ENCODE measurements around the gene CLEC4A. TPM values are rescaled to one million over a fixed set of nuclear protein-coding genes. Genes with fewer than 3 reads are reported as not detected.
A peak's percentile ranks its signal among the peaks of the same experiment; 100 is the strongest.
"Not testable (repeated sequence)": the region's sequence is repeated elsewhere in the genome, so short reads cannot be mapped to it uniquely, and the experiment has no call there.

The CLEC4A gene
- total RNA-seq (2014; rRNA removed; shearing (Covaris generic)) = not detected in 2 replicates
- 0.21 and 0.79 TPM in 2 replicates for polyA plus RNA-seq (2014; cell fraction: nucleus; rRNA removed)

DNA sequence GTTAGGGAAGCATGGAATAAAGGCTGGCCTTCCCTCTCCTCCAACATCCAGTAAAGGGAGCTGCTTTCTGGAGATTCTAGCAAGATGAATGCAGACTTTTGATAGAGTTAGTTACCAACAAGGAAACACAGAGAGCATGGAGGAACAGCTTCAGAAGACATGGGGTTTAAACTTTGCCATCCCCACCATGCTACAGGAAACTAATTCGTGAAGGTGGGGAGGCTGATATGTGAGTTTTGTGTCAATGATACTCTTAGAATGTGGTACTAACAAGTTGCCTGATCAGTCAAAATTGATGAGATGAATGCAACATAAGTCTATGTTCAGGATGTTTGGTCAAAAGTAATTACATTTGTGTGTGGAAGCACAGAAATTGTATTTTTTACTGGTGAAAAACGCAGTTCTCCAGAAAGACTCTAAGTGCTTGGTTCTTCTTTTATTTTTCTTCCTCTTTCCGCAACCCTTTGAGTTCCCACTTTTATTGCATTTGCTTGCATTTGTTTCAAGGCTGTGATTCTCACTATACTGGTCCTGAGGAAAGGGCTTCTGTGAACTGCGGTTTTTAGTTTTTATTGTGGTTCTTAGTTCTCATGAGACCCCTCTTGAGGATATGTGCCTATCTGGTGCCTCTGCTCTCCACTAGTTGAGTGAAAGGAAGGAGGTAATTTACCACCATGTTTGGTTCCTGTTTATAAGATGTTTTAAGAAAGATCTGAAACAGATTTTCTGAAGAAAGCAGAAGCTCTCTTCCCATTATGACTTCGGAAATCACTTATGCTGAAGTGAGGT lies at the start of gene CLEC4A:
Gene CLEC4A (plus strand): TSS at position 494 of the 789 bp plus-strand sequence. CDS start 262 bp downstream, at position 756.
- no peak for DNase-seq (ENCODE audit: extremely low read depth, low read depth)

DNA sequence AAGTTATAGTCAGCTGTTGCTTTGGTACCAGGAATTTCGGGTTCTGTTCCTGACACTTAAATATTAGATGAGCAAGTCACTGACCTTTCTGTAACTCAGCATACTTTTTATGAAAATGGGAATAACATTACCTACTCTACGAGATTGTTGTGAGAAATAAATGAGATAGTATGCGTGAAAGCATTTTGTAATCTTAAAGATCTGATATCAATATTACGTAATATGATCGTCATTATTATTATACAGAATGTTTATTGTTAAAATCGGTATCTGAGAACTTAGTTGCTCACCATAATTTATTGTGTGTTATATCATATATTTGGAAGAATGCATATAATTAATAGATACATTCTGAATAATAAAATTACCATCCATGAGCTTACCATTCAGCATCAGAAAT lies 47.5 kb upstream of the CLEC4A start:
- no peak for DNase-seq (ENCODE audit: extremely low read depth, low read depth)

DNA sequence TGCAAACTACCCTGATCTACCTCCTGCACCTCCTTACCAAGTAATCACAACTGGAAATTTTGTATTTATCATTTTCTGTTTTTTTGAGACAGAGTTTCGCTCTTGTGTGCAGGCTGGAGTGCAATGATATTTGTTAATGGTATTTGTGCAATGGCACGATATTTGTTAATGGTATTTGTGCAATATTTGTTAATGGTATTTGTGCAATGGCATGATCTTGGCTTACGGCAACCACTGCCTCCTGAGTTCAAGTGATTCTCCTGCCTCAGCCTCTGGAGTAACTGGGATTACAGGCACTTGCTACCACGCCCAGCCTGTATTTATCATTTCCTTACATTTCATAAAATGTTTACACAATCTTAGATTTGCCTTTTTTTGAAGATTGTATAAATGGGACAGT lies 47.1 kb upstream of the CLEC4A start:
- DNase-seq (ENCODE audit: extremely low read depth, low read depth) = no peak

DNA sequence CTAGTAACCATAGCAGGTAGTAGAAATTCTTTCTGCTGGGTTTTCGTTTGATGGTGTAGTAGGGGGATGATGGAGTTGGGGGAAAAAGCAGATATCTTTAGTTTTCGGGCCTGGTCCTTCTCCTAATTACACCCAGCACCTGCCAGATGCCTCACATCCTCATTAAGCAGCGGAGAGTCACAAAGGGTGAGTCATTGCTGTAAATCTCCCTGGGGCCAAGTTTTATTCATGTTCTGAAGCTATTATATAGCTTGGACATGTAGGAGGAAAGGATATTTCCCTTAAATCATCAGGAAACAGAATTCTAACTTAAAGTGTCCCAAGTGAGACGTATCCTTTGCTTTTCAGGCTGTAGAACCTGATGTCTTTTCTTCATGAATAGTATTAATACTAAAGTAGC lies 46.2 kb upstream of the CLEC4A start:
- DNase-seq (ENCODE audit: extremely low read depth, low read depth) = no peak

DNA sequence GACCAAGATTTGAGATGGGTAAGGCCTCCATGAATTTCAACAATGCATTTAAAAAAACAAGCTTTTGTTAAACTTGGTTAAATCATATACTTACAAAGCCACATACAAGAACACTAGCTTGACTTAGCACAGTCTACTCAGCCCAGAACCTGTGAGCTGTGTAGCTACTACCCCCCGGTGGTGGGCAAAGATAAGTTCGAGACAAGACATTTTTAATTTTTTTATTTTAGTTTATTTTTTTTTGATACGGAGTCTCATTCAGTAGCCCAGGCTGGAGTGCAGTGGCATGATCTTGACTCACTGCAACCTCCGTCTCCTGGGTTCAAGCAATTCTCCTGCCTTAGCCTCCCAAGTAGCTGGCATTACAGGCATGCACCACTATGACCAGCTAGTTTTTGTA lies 45.0 kb upstream of the CLEC4A start:
- no peak for DNase-seq (ENCODE audit: extremely low read depth, low read depth)

DNA sequence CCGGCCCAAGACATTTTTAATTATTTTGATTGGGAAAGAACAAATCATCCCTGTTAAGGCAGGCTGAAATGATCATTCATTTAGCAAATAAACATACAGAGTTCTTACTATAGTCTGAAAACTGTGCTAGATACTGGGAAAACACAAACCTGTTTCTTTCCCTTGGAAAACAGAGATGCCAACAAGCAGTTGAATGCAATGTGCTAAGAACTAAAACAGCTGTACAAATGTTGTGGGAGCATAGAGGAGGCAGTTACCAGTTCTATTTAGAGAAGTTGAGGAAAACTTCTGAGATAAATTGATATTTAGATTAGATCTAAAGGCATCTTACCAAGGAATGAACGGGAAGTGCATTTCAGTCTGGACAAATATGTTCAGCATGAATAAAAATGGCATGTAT lies 44.5 kb upstream of the CLEC4A start:
- no peak for DNase-seq (ENCODE audit: extremely low read depth, low read depth)

DNA sequence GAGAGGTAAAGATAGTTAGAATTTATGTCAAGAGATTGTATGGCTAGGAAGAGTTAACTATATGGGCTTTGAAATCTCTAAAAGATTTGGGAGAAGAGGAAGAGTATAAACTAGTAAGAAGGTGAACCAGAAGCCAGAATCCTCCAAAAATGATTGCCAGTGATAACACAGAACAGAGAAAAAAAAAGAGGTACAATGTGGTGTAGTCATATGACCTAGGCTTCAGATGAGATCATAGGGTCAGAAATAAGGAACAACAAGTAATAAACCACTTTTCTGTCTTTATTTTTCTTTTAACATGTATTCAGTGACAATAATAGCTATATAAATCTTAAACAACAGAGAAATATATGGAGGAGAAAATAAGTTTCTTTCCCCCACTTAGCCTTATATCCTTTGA lies 43.3 kb upstream of the CLEC4A start:
- DNase-seq (ENCODE audit: extremely low read depth, low read depth) = no peak

DNA sequence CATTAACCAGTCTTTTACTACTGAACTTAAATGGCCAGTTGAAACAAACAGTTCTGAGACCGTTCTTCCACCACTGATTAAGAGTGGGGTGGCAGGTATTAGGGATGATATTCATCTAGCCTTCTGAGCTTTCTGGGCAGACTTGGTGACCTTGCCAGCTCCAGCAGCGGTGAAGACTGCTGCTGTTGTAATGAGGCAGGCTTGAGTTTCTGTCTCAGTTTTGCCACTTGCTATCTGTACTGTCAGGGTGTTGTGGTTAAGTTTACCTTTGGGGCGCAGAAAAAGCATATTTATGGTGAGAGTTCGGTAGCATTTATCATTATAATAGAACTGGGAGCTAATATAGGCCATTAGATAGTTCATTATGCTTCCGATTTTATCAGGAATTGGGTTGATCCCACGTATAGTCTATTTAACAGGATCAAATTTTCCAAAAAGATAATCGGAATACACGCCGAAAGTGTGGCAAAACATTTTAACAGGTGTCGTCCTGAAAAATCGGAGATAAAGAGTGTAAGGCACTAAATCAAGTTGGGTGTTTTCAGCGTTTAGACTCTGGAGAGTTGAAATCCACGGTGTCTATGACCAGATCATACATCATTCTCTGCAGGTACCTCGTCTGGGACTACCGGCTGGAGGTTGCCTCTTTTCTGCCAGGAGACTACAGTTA lies 42.0 kb upstream of the CLEC4A start:
- no peak for DNase-seq (ENCODE audit: extremely low read depth, low read depth)

DNA sequence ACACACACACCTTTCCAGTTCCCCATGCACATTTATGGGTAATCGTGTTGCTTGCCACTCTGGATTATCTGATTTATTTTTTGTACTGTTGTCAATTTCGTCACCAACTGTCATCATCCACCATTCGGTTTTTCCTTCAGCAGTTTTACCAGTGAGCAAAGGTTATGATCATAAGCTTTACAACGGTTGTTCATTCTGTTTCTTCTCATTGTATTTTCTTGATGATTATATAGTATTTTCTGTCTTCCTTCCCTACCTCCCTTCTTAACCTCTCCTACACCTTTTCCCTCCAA lies 40.7 kb upstream of the CLEC4A start:
- no peak for DNase-seq (ENCODE audit: extremely low read depth, low read depth)

DNA sequence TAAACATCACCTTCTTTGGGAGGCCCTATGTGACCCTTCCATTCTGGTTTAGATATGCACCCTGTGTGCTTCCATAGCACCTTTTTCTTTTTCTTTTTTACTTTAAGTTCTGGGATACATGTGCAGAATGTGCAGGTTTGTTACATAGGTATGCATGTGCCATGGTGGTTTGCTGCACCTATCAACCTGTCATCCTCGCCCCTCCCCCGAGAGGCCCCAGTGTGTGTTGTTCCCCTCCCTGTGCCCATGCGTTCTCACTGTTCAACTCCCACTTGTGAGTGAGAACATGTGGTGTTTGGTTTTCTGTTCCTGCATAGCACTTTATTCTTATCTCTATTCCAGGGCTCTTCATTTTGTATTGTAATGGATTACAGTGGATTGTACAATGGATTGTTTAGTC lies 39.1 kb upstream of the CLEC4A start:
- DNase-seq (ENCODE audit: extremely low read depth, low read depth) = not testable (repeated sequence)

DNA sequence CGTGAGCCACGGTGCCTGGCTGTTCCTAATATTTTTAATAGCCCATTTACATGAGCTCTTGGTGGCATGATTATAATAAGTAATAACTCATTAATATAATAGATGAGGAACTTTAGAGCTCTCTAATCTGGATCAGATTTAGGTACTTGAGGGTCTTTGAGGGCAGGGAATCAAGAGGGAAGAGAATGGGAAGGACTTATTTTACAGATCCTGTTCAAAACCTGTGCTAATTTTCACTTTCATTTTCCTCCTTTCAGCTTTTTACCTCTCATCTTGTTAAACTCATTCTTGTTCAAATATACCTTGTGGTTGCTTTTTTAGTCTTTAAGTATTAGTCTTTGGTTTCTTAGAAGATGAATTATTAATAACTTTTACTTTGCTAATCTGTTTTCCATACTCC lies 35.8 kb upstream of the CLEC4A start:
- DNase-seq (ENCODE audit: extremely low read depth, low read depth) = no peak

DNA sequence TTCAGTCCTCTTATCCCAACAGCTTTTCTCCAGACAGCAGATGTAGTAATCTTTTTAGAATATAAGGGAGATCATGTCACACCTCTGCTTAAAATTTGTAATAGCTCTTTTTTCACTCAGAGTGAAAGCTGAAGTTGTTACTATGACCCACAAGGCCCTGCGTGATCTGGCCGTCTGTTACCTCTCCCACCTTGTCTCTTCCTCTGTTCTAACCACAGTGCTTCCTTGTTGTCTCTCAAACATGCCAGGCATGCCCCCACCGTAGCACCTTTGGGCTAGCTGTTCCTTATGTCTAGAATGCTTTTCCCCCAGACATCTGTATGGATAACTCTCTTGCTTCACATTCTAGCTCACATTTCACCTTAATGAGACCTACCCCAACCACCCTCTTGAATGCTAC lies 34.8 kb upstream of the CLEC4A start:
- DNase-seq (ENCODE audit: extremely low read depth, low read depth) = no peak

DNA sequence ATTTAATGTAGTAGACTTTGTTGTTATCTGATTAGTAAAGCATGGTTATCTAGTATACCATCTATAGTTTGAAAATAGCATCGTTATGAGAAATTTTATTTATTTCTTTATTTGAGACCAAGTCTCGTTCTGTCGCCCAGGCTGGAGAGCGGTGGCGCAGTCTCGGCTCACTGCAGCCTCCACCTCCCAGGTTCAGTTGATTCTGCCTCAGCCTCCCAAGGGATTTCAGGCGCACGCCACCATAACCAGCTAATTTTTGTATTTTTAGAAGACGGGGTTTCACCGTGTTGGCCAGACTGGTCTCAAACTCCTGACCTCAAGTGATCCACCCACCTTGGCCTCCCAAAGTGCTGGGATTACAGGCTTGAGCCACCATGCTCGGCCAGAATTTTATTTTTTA lies 34.1 kb upstream of the CLEC4A start:
- not testable (repeated sequence) for DNase-seq (ENCODE audit: extremely low read depth, low read depth)

DNA sequence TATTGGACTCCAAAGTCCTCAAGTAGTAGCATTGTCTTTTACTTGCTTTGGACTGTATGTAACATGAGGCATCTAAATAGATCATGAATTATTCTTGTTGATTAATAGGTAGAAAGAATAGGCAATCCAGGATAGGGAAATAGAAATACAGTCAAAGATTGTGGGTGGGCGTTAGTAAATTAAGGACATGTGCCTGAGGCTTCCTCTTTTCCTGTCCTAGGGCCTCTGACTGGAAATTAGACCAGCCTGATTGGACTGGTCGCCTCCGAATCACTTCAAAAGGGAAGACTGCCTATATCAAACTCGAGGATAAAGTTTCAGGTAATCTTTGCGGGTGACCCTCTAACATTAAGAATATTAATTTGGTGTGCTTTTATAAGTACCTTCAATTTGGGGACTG lies 33.7 kb upstream of the CLEC4A start:
- DNase-seq (ENCODE audit: extremely low read depth, low read depth) = no peak

DNA sequence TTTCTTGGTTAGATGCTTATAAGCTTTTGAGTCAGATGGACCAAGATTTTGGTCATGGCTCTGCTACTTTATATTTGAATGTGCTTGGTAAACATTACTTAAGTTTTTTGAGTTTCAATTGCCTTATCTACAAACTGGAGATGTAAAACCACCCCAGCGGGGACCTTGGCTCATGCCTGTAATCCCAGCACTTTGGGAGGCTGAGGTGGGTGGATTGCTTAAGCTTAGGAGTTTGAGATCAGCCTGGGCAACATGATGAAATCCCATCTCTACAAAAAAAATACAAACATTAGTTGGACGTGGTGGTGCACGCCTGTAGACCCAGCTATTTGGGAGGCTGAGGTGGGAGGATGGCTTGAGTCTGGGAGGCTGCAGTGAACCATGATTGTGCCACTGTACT lies 30.1 kb upstream of the CLEC4A start:
- no peak for DNase-seq (ENCODE audit: extremely low read depth, low read depth)

DNA sequence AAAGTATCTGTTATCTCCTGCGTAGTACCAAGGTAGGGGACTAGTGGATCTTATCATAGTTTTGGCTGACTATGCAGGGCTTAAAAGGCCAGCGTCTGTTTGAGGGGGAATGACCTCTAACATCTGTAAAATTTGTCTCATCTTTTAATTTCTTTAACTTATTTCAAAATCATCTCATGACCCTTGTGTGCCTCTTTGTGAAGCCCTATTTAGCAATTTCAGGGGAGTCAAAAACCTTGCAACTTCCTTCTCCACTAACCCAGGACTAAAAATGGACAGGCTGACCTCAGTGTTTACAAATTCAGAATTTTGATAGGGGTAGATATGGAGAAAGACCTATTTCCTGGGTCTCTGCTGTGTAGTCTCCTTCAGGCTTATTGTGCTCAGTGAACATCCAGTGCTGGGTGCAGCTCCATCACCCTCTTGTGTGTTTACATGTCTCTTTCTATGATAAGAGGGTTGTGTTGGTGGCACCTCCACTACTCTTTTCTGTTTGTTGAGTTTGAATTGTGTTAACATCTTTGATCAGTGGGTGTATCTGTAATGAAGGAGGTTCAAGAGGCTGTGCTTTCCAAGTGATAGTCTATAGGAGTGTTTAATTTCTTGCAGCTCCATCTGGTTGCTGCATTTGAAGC lies 27.0 kb upstream of the CLEC4A start:
- no peak for DNase-seq (ENCODE audit: extremely low read depth, low read depth)

DNA sequence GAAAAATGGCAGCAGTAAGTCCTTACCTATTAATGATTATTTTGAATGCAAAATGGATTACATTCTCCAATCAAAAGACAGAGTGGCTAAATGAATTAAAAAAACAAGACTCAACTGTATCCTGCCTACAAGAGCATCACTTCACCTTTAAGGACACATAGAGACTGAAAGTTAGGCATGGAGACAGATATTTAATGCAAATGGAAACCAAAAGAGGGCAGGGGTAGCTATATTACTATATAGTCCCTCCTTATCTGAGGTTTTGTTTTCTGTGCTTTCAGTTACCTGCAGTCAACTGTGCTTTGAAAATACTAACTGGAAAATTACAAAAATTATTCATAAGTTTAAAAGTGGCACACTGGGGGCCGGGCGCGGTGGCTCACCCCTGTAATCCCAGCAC lies 24.2 kb upstream of the CLEC4A start:
- no peak for DNase-seq (ENCODE audit: extremely low read depth, low read depth)

DNA sequence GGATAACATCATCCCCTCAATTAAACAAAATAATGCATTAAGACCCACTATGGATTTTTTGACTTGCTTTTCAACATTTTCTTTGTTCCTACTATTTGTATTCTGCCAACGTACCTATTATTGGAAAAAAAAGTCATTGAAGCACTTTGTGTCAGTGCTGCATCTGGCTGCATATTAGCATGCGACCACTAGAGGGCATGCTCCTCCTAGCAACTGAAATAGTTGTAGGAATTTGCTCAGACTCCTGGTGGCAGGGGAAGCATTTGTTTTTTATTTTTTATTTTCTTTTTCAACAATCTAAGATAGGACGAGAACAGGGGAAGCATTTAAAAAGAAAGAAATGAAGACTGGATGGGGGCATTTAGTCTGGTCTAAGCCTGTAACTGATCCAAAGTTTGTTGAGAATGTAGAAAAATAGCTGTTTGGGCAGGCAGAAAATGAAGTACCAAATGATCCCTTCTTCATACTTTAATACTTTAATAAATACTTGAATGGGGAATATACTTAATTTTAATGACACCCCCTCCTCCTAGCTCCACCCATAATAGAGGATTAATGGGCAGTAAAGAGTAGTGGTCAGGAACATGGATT lies 14.5 kb upstream of the CLEC4A start:
- DNase-seq (ENCODE audit: extremely low read depth, low read depth) = peak; percentile 58

DNA sequence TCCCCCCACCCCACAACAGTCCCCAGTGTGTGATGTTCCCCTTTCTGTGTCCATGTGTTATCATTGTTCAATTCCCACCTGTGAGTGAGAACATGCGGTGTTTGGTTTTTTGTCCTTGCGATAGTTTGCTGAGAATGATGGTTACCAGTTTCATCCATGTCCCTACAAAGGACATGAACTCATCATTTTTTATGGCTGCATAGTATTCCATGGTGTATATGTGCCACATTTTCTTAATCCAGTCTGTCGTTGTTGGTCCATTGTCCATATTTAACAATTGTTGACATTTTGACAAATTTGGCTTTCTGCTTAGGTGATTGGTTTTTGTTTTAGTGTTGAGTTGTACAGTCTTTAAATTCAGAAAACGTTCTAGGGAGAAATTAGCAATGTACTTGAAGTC lies 10.3 kb upstream of the CLEC4A start:
- DNase-seq (ENCODE audit: extremely low read depth, low read depth) = not testable (repeated sequence)

DNA sequence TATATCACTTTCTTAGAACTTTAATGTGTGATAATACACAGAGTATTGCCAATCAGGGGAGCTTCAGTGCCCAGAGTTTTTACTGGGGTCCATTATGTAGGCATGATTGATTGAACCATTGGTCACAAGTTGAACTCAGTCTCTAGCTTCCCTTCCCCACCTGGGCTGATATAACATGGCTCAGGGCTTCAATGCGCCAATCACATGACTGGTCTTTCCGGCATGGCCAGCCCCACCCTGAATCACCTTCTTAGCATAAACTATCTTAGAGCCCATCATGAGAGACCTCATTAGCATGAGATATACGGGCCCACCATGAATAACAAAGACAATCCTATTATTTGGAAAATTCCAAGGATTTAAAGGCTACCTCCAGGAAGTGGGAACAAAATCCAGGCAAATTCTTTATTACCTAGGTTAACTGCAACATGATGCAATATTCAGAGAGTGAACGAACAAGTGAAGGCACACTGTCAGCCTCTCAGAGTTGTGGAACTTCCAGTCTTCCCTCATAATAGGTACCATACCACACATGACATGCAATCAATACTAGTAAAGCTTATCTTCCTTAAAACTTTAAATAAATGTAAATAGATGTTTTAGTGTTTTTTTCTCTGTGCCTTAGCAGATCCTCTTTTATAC lies 3.2 kb upstream of the CLEC4A start:
- DNase-seq (ENCODE audit: extremely low read depth, low read depth) = no peak

DNA sequence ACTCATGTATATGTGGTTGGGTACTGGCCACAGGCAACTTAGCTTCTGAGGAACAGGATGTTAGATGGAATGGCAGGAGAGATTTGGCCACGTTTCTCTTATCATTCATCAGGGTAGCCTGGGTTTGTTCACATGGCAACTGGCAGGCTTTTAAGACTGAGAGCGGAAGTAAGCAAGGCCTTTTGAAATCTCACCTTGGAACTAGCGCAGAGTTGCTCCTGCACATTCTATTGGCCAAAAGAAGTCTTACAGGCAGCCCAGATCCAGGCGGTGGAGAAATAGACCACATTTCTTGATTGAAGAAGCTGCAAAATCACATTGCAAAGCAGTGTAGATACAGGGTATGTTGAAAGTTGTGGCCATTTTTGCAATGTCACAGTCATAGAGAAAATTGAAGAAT lies 3.7 kb downstream of the CLEC4A start:
- no peak for DNase-seq (ENCODE audit: extremely low read depth, low read depth)

Data from NCI-H460 (cell line).